Fibroblast of lung (primary cell): ENCODE measurements around the gene PALLD.

Experiments used
- CTCF ChIP-seq, 2 donors: IDR thresholded peaks in 1 of 2; conservative IDR thresholded peaks in 1 of 2; 1 replicate in 1 of 2; 2 replicates in 1 of 2; pipeline ENCODE4 v1.5.1; 2011 to 2012; ENCODE audit warnings: low read length in 2 of 2, control low read depth in 1 of 2, inconsistent platforms in 1 of 2, low read depth in 1 of 2, mild to moderate bottlenecking in 1 of 2
- EZH2 ChIP-seq: IDR thresholded peaks from 2 replicates; pipeline ENCODE4 v1.5.1; 2012; ENCODE audit warnings: low read length, control low read depth, mild to moderate bottlenecking; ENCODE audit errors: missing control alignments

- TF ChIP-seq CTCF (conservative IDR thresholded peaks at IDR 0.05 in 1 of 2, IDR thresholded peaks at IDR 0.05 in 1 of 2; ENCODE audit: low read depth in 1 of 2, low read length in 2 of 2) (no peak), EZH2 (no peak)
Measured at GRCh38 chr4:168919706-168920324, 423.0 kb downstream of the PALLD start.
